NCI-H82 treated with DMSO at 0.1 percent for 48 hours (cell line): ENCODE data around the gene IFNA4.
"Not testable (repeated sequence)": the region's sequence is repeated elsewhere in the genome, so short reads cannot be mapped to it uniquely, and the experiment has no call there.

Experiments
- DNase-seq: peaks from one replicate; lab custom pipeline; 2025; ENCODE audit not compliant: unreplicated experiment; lab: John Stamatoyannopoulos, UW

IFNA4 gene

GRCh38 chr9:21166560-21166959, 20.8 kb downstream of the IFNA4 start, which contains the start of gene IFNA21:
IFNA21 (minus strand) TSS chr9:21166660; CDS start chr9:21166612, 48 bp downstream.
- not testable (repeated sequence) for DNase-seq

GRCh38 chr9:21165516-21165915, 21.9 kb downstream of the IFNA4 start:
- DNase-seq = no peak

- no peak for DNase-seq
Measured at GRCh38 chr9:21160178-21160577, 27.2 kb downstream of the IFNA4 start.

GRCh38 chr9:21155501-21155900, 31.9 kb downstream of the IFNA4 start:
- DNase-seq = no peak

GRCh38 chr9:21154018-21154608, 33.3 kb downstream of the IFNA4 start:
- DNase-seq = no peak

GRCh38 chr9:21153336-21154017, 33.9 kb downstream of the IFNA4 start:
- DNase-seq = no peak

- DNase-seq = no peak
Measured at GRCh38 chr9:21144603-21145002, 42.8 kb downstream of the IFNA4 start.

- no peak for DNase-seq
Measured at GRCh38 chr9:21141427-21141882, 45.9 kb downstream of the IFNA4 start, which contains the start of gene IFNW1. IFNW1 (minus strand) TSS chr9:21141832; CDS start chr9:21141570, 262 bp downstream.

- no peak for DNase-seq
Measured at GRCh38 chr9:21137020-21137419, 50.4 kb downstream of the IFNA4 start.
